HG02852 (cell line): ENCODE measurements around the gene HAUS3.

Experiments used
- ATAC-seq: cut with Tn5 transposase; IDR thresholded peaks from one replicate; pipeline ENCODE4 v1.9.1; 2021; ENCODE audit warnings: mild to moderate bottlenecking, moderate library complexity; ENCODE audit not compliant: unreplicated experiment

Gene HAUS3

DNA sequence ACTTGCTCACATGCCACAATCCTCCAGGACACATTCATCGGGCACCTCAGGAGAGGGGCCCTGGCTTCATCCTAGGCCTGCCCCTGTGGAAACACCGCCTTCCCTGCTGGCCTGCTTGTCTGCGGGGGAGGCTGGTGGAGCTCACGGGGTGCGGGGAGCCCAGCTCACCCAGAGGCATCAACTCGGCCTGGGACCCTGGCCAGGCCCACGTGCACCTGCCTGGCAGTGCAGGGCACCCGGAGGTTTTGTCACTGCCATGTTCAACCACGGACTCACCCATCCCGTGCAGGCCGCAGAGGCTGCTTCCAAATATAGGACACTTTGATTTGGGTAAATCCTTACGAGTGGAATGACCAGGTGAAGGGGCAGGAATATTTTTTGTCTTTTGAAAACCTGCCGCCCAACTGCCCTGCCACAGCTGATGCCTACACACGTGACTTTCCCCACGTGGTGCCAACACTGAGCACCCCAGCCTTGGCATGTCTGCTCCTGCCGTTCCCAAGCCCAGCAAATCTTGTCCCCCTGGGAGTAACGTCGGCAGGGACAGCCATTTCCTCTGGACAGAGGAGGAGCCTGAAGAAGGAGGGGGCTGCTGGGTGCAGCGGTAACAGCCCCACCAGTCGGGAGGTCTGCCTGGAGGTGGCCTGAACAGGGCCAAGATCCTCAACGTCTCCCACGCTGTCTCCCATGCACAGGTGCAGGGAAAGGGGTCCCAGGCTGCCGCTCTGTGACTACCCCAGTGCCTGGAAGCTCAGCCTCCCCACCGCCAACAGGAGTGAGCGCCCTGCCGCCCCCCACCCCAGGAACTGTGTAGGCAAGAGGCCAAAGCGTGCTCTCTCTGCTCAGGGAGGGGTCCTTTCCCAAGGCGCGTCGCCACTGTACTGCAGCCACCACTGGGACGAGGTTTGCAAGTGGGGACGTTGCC lies 11.5 kb upstream of the HAUS3 start:
- no peak for ATAC-seq

- ATAC-seq, result no peak
These were observed 10.7 kb upstream of the HAUS3 start for GRCh38 chr4:2252530-2253091.

- ATAC-seq, result no peak
These were observed 10.0 kb upstream of the HAUS3 start for GRCh38 chr4:2251795-2252529.

DNA sequence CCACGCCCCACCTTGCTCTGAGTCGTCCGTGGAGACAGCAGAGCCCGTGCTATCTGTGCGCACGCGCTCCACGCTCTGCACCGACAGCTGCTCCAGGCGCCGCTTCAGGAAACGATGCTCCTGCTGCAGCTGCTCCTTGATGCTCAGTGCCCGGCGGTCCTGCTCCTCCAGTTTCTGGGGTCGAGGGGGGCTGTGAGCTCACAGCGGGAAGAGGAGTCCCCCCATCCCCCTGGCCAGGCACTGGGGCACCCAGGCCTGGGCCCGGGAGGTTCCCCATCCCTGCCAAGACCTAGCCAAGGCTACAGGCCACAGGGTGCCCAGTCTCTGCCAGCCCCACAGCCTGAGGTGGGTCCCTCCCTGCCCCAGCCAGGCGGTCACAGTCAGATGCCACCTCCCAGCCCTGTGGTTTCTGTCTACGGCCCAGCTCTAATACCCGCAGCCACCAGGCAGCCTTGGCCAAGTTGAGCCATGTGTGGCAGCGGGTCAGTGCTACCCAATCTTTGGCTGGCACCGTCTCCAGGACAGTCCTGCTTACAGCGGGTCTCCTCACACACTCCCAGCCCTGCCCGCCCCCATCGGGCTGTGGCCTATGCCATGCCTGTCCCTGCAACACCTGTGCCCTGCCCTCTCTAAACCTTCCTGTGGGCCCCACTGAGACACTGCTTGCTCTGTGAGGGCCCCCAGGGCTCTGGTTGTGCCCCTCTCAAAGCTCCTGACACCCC lies 9.3 kb upstream of the HAUS3 start:
- no peak for ATAC-seq

DNA sequence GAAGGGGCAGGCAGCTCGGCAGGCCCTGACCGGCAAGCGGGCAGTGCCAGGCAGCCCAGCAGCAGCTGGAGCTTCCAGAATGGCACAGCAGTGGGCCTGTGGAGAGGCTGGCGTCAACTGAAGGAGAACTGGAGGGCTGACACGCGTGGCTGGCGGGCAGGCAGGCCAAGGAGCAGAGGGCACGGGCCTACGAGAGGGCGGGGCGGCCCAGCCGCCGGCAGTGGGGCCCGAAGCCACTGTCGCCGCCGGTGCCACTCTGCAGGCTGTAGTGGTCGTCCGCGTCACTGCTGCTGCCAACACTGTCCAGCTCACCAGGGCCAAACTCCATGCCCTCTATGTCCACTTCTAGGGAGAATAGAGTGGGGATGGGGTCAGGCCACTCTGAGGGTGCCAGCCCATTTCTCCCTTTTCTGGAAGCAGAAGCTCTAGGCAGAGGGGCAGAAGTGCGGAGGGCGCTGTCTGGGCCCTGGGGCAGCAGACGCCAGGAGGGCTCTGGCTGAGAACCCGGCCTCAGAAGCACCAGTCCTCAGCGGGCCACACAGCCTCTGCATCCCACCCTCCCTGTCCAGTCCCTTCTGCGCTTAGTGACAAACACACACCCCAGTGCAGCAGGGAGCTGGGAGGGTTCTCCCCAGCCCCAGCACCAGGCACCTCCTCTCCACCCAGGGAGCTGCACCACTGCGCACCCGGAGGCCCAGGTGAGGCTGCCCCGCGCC lies 8.6 kb upstream of the HAUS3 start:
- no peak for ATAC-seq

DNA sequence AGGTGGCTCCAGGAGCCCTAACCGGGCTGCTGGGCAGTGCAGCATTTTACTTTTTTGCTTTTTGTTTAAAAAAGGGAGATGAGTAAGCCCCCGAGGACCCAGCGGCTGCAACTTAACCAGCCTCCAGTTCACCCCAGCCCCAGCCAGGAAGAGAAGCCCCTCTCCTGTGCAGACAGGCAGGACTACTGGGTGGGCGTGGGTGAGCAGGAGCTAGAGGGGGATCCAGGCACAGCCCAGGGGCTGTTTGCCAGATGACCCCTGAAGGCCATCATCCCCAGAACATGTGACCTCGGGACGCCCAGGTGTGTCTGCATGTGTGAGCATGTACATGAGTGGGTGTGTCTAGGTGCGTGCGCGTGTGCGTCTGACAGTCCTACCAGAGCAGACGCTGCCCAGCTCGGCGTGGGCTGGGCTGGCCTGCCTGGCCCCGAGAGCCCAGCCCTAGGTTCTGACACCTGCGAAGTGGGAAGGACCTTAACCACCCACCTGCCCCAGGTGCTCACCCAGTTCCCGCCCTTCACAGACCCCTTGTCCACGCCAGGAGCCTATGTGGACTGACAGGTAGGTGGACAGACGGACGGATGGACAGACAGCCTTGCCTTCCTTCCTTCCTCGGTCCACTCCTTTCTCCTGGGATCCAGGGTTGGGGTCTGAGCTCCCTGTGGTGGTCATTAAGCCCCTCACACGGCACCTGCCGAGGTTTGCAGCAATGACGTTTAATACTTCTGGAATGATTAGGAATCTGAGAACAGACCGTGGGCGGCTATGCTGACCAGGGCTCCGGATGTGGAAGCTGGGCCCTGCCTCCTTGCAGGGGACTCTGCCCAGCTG lies 7.8 kb upstream of the HAUS3 start:
- no peak for ATAC-seq

DNA sequence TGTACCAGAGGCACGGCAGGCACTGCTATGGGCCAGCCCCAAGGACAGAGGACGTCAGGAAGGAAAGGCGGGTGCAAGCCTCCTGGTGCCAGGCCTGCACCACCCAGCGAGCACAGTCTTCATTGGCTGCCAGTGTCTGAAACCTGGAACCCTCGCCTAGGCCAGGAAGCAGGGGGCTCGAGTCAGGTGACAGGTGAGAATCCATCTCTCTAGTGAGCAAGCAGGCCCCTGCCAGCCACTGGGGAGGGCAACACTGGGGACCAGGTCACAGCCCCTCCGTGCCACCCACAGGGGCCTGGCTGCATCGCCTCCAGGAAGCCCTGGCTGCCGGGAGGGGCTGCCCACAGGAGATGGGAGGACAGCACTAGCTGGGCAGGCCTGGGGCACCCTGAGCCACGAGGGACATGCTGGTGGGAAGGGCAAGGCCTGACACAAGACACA lies 6.9 kb upstream of the HAUS3 start:
- ATAC-seq, result no peak

DNA sequence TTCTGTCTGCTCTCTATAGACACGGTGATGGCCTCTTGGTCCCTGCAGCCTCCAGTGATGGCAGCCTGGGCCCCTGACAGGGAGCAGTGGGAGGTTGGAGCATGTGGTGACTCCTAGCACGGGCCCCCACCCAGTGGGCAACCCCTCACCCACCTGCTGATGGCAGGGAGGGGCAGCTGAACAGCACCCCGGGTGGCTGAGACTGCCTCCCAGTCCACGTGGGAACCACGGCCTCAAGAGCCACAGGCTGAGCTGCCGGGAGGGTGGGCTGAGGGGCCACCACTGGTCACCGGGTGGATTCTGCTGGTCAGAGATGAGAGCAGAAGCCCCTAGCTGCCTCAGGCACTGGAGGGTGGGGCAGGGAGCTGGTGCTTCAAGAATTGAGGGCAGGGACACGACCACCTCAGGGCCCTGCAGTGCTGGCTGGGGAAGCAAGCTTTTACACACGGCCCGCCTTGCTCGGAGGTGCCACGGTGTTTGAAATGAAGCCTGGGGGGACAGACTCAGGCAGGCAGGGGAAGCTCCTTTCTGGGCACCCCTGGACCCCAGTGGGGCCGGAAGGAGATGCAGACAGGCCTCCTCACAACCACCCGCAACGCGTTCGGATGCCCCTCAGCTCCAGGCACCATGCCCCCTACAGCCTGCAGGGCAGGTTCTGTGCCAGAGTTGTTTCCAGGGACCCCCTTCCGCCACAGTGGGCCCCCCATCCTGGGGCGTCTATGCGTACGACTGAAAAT lies 6.3 kb upstream of the HAUS3 start:
- ATAC-seq, result no peak

- ATAC-seq, result no peak
These were observed 5.5 kb upstream of the HAUS3 start for GRCh38 chr4:2247128-2248043.

DNA sequence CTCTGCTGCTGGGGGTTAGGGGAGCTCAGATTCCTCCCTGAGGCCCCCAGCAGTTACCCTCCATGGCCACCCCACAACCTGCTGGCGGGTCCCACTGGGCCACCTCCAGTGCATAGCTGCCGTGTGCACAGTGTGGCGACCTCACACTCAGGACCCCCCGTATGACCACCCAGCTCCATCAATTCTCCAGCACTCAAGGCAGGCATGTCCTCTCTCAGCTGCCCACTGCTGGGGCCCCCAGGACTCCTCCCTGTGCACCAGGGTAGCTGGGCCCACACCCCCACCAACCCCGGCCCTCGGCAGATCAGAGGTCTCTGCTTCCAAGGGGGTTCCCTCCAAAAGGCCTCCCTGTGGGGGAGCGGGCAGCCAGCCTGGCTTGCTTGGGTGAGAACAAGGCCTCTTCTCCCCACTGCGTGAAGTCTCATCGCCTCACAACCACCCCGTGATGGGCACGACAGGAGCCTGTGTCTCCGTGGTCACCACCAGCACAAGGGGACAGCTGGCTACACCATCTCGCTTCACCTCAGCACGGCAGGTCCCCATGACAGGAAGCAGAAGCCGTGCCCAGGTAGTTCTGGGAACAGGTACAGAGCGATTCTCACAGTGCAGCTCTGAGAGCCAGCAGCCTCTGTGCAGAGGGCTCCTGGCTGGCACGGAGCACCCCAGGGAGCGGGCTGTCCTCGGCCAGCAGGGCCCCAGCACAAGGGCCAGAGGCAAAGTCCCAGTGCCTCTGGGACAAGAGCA lies 4.6 kb upstream of the HAUS3 start:
- ATAC-seq, result no peak

DNA sequence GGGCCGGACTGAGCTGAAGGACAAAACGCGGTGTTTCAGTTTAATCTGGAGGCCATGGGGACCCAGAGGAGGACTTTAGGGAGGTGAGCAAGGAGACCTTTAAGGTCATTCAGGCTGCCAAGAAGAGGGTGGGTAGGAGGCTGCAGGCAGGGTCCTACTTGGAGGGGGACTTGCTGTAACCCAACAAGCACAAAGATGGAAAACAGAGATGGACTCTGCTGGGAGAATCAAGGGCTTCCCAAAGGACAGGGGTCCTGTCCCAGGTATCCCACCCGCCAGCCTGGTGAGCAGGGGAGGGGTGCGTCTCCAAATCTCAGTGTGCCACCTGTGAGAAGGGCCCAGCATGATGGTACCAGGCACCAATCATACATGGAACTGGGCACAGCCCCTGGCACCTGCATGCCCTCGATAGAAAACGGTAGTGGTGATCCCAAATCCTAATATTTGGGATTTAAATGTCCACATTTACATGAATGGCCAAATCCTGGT lies 3.9 kb upstream of the HAUS3 start:
- no peak for ATAC-seq

- ATAC-seq, result no peak
These were observed 3.3 kb upstream of the HAUS3 start for GRCh38 chr4:2245057-2245786.

- no peak for ATAC-seq
These were observed 1.9 kb upstream of the HAUS3 start for GRCh38 chr4:2243681-2244380.

- ATAC-seq, result no peak
These were observed 918 bp downstream of the HAUS3 start for GRCh38 chr4:2241003-2241402.

DNA sequence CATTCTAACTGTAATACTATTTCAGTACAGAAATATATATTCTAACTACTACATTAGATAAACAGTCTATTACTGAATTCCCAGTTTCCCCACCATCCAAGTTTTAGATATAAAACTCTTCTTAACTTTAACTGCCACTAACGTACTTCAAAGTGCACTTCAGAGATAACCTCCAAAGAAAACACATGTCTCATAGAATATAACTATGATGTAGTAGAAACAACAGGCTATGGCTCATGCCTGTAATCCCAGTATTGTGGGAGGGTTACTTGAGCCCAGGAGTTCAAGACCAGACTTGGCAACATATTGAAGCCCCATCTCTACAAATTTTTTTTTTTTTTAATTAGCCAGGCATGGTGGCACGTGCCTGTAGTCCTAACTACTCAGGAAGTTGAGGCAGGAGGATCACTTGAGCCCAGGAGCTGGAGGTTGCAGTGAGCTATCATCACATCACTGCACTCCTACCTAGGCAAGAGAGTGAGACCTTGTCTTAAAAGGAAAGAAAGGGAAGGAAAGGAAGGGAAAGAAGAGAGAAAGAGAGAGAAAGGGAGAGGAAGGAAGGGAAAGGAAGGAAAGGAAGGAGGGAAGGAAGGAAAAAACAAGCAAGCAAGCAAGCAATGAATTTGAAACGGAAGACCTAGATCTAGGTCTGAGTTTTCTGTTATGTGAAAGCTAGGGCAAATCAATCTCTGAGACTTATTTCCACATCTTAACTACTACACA lies 4.8 kb downstream of the HAUS3 start:
- no peak for ATAC-seq
